ENCODE data around the gene BCL2L1.
"Not testable (repeated sequence)": the region's sequence is repeated elsewhere in the genome, so short reads cannot be mapped to it uniquely, and the experiment has no call there.

BCL2L1 gene

DNA sequence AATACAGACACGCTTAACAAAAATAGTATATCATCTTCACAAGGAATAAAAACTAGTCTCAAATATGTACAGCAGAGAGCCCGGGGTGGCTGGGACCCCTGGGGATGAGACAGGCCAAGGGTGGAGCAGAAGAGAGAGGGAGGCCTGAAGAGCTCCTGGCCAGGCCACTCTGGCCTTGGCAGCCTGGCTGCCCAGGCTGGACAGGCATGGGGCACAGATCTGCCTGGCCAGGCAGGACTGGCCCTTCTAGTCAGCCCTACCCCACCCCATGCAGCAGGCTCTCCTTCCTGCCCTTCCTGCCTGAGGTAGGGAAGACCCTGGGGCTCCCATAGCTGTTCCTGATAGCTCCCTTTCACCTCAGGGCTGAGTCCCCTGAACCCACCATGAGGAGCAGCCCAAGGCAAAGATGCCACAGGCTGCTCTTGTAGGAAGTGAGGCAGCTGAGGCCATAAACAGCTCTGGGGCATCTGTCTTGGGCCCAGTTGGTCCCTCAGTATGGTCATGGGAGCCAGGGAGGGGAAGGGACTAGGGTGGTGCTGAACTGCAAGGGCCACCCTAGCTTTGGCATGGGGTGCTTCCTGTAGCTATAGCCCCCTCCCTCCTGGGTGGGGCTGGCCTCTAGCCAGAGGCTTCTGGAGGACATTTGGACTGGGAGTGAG lies 57.8 kb downstream of the BCL2L1 start:
- H3K27ac ChIP-seq (ENCODE audit: low read depth, low read length), result peak overlapping the region; percentile 19
- no peak overlapping the region for H3K9ac ChIP-seq (ENCODE audit: low read length)
- peaks cover 42% of the 10 kb centered on the region for H3K4me1 ChIP-seq (ENCODE audit: insufficient read depth, low read length)
- no peaks in the 10 kb centered on the region for H3K9me3 ChIP-seq (ENCODE audit: low read length)
- no peaks in the 10 kb centered on the region for H3K27me3 ChIP-seq (ENCODE audit: control insufficient read depth in 1 of 2, insufficient read depth in 2 of 2, low read length in 2 of 2)
- peaks cover 13% of the 10 kb centered on the region for H3K36me3 ChIP-seq (ENCODE audit: insufficient read depth, low read length)
- no peak overlapping the region for H3K4me3 ChIP-seq (ENCODE audit: low read depth in 1 of 2, low read length in 2 of 2)

DNA sequence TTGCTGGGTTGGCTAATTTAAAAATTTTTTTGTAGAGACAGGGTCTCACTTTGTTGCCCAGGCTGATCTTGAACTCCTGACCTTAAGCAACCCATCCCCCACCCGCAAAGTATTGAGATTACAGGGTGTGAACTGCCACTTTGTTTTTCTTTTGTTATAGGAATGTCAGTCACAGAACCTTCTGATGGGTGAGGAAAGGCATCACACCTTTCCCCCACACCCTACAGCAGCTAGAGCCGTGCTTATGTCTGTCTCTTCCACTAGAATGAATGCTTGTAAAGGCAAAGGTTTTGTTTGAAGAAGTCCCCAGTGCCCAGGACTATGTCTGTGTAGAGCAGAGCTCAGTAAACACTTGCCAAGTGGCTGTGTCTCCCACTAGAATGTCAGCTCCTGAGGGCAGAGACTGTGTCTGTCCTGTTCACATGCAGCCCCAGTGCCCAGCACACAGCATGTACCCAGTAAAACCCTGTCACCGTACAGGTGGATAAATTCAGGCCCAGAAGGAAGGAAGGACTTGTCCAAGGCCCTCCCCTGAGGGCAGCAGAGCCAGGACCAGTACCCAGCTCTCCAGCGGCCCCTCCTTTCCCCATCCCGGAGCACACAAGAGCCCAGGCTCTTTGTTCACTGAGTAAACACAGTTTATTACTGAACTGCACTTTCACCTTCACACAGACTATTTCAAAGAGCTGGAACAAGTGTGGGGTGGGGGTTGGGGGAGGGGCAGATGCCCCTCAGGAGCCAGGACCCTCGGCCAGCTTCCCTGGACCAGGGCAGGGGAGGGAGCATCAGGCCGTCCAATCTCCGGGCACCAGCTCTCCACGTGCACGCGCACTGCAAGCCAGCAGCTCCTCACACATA lies 58.6 kb downstream of the BCL2L1 start:
- Histone ChIP-seq H3K9ac (ENCODE audit: low read length) (peak overlapping the region; percentile 3), H3K4me1 (ENCODE audit: insufficient read depth, low read length) (peaks cover 38% of the 10 kb centered on the region), H3K9me3 (ENCODE audit: low read length) (no peaks in the 10 kb centered on the region), H3K27ac (ENCODE audit: low read depth, low read length) (peak overlapping the region; percentile 68), H3K27me3 (ENCODE audit: control insufficient read depth in 1 of 2, insufficient read depth in 2 of 2, low read length in 2 of 2) (no peaks in the 10 kb centered on the region), H3K4me3 (ENCODE audit: low read depth in 1 of 2, low read length in 2 of 2) (no peak overlapping the region), H3K36me3 (ENCODE audit: insufficient read depth, low read length) (peaks cover 13% of the 10 kb centered on the region)

DNA sequence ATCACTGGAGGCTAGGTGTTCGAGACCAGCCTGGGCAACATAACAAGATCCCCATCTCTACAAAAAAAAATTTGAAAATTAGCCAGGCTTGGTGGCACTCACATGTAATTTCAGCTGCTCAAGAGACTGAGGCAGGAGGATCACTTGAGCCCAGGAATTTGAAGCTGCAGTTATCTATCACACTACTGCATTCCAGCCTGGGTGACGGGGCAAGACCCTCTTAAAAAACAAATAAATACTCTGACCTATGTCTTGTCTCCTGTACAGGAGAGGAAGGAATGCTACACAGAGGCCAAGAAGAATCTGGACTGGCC lies 59.2 kb downstream of the BCL2L1 start:
- Histone ChIP-seq H3K9ac (ENCODE audit: low read length) (no peak overlapping the region), H3K27ac (ENCODE audit: low read depth, low read length) (peak overlapping the region; percentile 68), H3K4me1 (ENCODE audit: insufficient read depth, low read length) (peaks cover 38% of the 10 kb centered on the region)

DNA sequence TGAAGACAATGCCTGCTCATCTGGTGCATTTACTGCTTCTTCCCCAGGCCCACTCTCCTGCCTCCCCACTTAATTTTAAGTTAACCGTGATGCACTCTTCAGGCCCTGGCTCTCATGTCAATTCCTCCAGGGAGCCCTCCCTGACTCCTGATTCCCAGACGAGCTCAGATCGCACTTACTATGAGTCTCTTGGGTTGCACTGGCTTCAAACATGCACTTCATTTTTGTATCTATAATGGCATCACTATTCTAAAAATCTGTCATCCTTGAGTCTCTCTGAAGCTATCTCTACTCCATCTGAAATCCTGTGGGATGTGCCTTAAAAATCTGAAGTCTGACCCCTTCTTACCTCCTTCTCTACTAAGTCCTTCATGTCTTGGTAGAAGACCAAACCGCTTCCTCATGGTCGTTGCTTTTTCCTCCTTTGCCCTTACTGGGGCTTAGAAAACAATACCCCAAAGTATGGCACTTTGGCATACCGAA lies 60.3 kb downstream of the BCL2L1 start:
- H3K27me3 ChIP-seq (ENCODE audit: control insufficient read depth in 1 of 2, insufficient read depth in 2 of 2, low read length in 2 of 2), result no peaks in the 10 kb centered on the region
- peaks cover 13% of the 10 kb centered on the region for H3K36me3 ChIP-seq (ENCODE audit: insufficient read depth, low read length)
- peak overlapping the region; percentile 34 for H3K27ac ChIP-seq (ENCODE audit: low read depth, low read length)
- H3K9me3 ChIP-seq (ENCODE audit: low read length), result no peaks in the 10 kb centered on the region
- H3K4me1 ChIP-seq (ENCODE audit: insufficient read depth, low read length), result peaks cover 38% of the 10 kb centered on the region
- H3K9ac ChIP-seq (ENCODE audit: low read length), result no peak overlapping the region
- H3K4me3 ChIP-seq (ENCODE audit: low read depth in 1 of 2, low read length in 2 of 2), result no peak overlapping the region

More for the DNA sequence above, 59.2 kb downstream of the BCL2L1 start:
- Histone ChIP-seq H3K36me3 (ENCODE audit: insufficient read depth, low read length) (peaks cover 13% of the 10 kb centered on the region), H3K9me3 (ENCODE audit: low read length) (no peaks in the 10 kb centered on the region), H3K4me3 (ENCODE audit: low read depth in 1 of 2, low read length in 2 of 2) (no peak overlapping the region), H3K27me3 (ENCODE audit: control insufficient read depth in 1 of 2, insufficient read depth in 2 of 2, low read length in 2 of 2) (no peaks in the 10 kb centered on the region)

DNA sequence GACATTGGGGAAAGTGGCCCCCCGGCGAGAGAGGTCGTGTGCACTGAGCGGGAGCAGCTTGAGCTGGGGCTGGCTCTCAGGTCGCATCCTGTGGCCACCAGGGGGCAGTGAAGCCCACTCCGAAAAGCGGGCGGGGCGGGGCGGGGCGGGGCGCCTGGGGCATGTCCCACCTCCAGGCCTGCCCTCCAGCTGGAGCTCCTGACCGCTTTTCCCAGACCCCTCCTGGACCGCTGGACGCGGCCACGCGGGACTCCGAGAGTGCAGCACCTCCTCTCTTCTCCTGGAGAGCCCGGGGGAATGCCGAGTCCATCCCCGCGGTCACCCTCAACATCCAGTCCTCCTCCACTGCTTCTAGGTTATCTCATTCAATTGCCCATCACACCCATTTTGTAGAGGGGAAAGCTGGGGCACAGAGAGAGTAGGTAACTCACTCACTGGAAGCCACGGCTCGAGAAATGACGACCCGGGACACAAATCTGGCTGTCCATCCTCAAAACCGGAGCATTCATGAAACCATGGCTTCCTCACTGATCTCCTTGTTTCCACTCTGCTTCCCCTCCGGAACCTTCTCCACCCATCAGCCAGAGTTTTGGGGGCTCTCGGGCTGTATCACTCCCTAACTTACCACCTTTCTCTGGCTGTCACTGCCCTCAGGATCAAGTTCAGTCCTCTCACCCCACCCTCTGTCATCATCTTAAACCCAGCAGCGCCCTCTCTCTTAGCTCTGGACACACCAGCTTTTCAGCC lies 60.9 kb downstream of the BCL2L1 start:
- Histone ChIP-seq H3K27me3 (ENCODE audit: control insufficient read depth in 1 of 2, insufficient read depth in 2 of 2, low read length in 2 of 2) (no peaks in the 10 kb centered on the region), H3K4me3 (ENCODE audit: low read depth in 1 of 2, low read length in 2 of 2) (peak overlapping the region; percentile 26 to 68), H3K27ac (ENCODE audit: low read depth, low read length) (peak overlapping the region; percentile 67), H3K4me1 (ENCODE audit: insufficient read depth, low read length) (peaks cover 35% of the 10 kb centered on the region), H3K36me3 (ENCODE audit: insufficient read depth, low read length) (peaks cover 13% of the 10 kb centered on the region), H3K9me3 (ENCODE audit: low read length) (no peaks in the 10 kb centered on the region), H3K9ac (ENCODE audit: low read length) (no peak overlapping the region)

DNA sequence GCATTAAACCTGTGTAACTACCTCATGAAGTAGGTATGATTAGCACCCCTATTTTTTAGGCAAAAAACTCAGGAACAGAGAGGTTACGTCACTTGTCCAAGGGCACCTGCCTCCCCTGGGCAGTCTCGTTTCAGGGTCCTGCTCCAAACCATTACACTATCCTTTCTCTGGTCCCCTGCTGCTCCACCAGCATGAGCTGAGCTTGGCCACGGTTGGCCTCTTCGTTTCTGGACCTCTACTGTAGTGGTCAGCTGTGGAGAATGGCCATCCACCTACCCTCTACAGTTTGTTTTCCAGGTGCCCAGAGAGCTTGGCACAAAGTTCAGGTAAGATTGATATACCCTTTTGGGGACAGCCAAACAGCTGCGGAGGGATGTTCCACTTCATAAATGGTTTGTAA lies 68.1 kb downstream of the BCL2L1 start:
- no peaks in the 10 kb centered on the region for H3K36me3 ChIP-seq (ENCODE audit: insufficient read depth, low read length)
- H3K4me3 ChIP-seq (ENCODE audit: low read depth in 1 of 2, low read length in 2 of 2), result no peak overlapping the region
- H3K9ac ChIP-seq (ENCODE audit: low read length), result no peak overlapping the region
- no peak overlapping the region for H3K27ac ChIP-seq (ENCODE audit: low read depth, low read length)
- H3K9me3 ChIP-seq (ENCODE audit: low read length), result no peaks in the 10 kb centered on the region
- no peaks in the 10 kb centered on the region for H3K27me3 ChIP-seq (ENCODE audit: control insufficient read depth in 1 of 2, insufficient read depth in 2 of 2, low read length in 2 of 2)
- H3K4me1 ChIP-seq (ENCODE audit: insufficient read depth, low read length), result peaks cover 7% of the 10 kb centered on the region

DNA sequence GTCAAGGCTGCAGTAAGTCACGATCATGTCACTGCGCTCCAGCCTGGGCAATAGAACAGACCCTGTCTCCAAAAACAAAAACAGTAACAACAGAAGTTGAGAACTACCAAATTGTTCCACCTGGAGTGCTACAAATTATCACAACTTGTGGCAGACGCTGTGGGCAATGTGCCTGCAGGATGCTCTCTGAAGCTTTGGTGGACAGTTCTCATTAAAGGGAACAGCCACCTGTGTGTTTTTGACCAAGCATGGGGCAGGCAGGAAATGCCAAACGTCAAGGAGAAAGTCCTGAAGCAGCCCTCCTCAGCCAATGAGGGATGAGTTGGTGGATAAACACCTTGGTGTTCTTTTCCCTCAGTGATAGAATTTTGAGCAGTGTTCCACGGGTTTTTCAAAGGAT lies 69.1 kb downstream of the BCL2L1 start:
- H3K4me3 ChIP-seq (ENCODE audit: low read depth in 1 of 2, low read length in 2 of 2), result no peak overlapping the region
- no peak overlapping the region for H3K9ac ChIP-seq (ENCODE audit: low read length)
- H3K27me3 ChIP-seq (ENCODE audit: control insufficient read depth in 1 of 2, insufficient read depth in 2 of 2, low read length in 2 of 2), result no peaks in the 10 kb centered on the region
- peaks cover 7% of the 10 kb centered on the region for H3K4me1 ChIP-seq (ENCODE audit: insufficient read depth, low read length)
- H3K9me3 ChIP-seq (ENCODE audit: low read length), result no peaks in the 10 kb centered on the region
- no peak overlapping the region for H3K27ac ChIP-seq (ENCODE audit: low read depth, low read length)
- no peaks in the 10 kb centered on the region for H3K36me3 ChIP-seq (ENCODE audit: insufficient read depth, low read length)

DNA sequence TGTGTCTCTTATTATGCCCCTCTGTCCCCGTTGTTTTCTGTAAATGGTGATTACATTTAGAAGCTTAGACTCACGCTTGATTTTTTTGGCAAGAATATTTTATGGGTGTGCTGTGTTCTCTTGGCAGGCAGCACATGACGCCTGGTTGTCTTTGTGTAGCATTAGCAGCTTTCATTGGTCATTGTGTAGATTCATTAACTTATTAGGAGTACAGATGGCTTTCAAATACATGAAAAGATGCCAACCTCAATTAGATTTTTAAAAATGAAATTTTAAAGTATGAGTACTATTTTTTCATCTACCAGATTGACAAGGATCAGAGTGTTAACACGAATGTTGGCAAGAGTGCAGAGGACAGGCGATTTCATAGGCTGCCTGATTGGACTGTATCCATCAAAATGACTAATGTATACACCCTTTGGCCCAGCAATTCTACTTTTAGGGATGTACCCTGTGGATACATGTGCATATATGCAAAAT lies 69.7 kb downstream of the BCL2L1 start:
- Histone ChIP-seq H3K9ac (ENCODE audit: low read length) (no peak overlapping the region), H3K4me3 (ENCODE audit: low read depth in 1 of 2, low read length in 2 of 2) (no peak overlapping the region), H3K27ac (ENCODE audit: low read depth, low read length) (no peak overlapping the region), H3K9me3 (ENCODE audit: low read length) (no peaks in the 10 kb centered on the region), H3K27me3 (ENCODE audit: control insufficient read depth in 1 of 2, insufficient read depth in 2 of 2, low read length in 2 of 2) (no peaks in the 10 kb centered on the region), H3K4me1 (ENCODE audit: insufficient read depth, low read length) (peaks cover 7% of the 10 kb centered on the region), H3K36me3 (ENCODE audit: insufficient read depth, low read length) (no peaks in the 10 kb centered on the region)

DNA sequence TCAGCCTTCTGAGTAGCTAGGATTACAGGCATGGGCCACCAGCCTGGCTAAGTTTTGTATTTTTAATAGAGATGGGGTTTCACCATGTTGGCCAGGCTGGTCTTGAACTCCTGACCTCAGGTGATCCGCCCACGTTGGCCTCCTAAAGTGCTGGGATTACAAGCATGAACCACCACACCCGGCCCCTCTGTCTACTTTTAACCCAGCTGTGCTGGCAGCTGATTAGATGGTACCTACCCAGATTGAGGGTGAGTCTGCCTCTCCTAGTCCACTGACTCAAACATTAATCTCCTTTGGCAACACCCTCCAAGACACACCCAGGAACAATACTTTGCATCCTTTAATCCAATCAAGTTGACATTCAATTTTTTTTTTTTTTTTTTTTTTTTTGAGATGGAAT lies 74.6 kb downstream of the BCL2L1 start:
- H3K4me3 ChIP-seq (ENCODE audit: low read depth in 1 of 2, low read length in 2 of 2); H3K27me3 ChIP-seq (ENCODE audit: control insufficient read depth in 1 of 2, insufficient read depth in 2 of 2, low read length in 2 of 2); H3K4me1 ChIP-seq (ENCODE audit: insufficient read depth, low read length); H3K9ac ChIP-seq (ENCODE audit: low read length); H3K9me3 ChIP-seq (ENCODE audit: low read length); H3K27ac ChIP-seq (ENCODE audit: low read depth, low read length); H3K36me3 ChIP-seq (ENCODE audit: insufficient read depth, low read length): not testable (repeated sequence)

DNA sequence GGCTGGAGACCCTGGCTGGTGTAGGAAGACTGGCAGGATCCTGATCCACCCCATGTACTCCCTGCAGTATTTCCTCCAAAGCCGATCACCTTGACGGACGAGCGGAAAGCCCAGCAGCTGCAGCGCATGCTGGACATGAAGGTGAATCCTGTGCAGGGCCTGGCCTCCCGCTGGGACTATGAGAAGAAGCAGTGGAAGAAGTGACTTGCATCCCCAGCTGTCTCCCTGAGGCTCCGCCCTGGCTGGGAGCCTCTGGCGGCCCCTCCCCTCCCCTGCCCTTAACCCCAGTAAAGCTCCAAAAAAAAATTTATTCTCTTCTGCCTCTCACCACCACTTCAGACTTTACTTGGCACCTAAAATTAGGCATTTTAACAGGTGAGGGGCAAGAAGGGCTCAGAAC lies 78.0 kb downstream of the BCL2L1 start:
- no peaks in the 10 kb centered on the region for H3K4me1 ChIP-seq (ENCODE audit: insufficient read depth, low read length)

DNA sequence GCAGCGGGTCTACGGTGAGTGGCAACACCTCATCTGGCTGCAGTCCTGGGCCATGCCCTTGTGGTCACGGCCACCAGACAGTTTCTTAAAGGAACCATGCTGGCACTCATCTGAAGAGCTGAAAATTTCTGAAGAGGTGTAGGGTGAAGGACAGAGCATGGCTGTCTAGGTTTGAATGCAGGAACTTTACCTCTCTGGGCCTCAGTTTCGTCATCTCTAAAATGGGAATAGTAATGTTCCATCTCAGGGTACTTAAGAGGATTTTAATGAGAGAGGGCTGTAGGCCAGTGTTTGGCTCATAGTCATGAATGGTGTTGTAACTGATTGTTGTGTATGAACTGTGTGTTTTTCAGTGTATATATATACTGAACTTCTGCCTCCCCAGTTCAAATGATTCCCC lies 79.1 kb downstream of the BCL2L1 start:
- Histone ChIP-seq H3K27me3 (ENCODE audit: control insufficient read depth in 1 of 2, insufficient read depth in 2 of 2, low read length in 2 of 2) (peaks cover 0 to 5% of the 10 kb centered on the region in 2 donors), H3K4me3 (ENCODE audit: low read depth in 1 of 2, low read length in 2 of 2) (no peak overlapping the region), H3K4me1 (ENCODE audit: insufficient read depth, low read length) (no peaks in the 10 kb centered on the region), H3K36me3 (ENCODE audit: insufficient read depth, low read length) (no peaks in the 10 kb centered on the region), H3K9ac (ENCODE audit: low read length) (no peak overlapping the region), H3K9me3 (ENCODE audit: low read length) (no peaks in the 10 kb centered on the region), H3K27ac (ENCODE audit: low read depth, low read length) (no peak overlapping the region)

More for the DNA sequence above, 78.0 kb downstream of the BCL2L1 start:
- Histone ChIP-seq H3K9me3 (ENCODE audit: low read length) (no peaks in the 10 kb centered on the region), H3K9ac (ENCODE audit: low read length) (no peak overlapping the region), H3K27me3 (ENCODE audit: control insufficient read depth in 1 of 2, insufficient read depth in 2 of 2, low read length in 2 of 2) (no peaks in the 10 kb centered on the region), H3K4me3 (ENCODE audit: low read depth in 1 of 2, low read length in 2 of 2) (no peak overlapping the region), H3K36me3 (ENCODE audit: insufficient read depth, low read length) (no peaks in the 10 kb centered on the region), H3K27ac (ENCODE audit: low read depth, low read length) (no peak overlapping the region)
